NCI-H345 (cell line): ENCODE data around the gene DUOX1.
"Not testable (repeated sequence)": the region's sequence is repeated elsewhere in the genome, so short reads cannot be mapped to it uniquely, and the experiment has no call there.

Experiments
- DNase-seq: peaks from one replicate; lab custom pipeline; 2025; lab: John Stamatoyannopoulos, UW

DUOX1 gene

GRCh38 chr15:45121706-45122417 is 7.9 kb upstream of the DUOX1 start:
- no peak for DNase-seq

DNA sequence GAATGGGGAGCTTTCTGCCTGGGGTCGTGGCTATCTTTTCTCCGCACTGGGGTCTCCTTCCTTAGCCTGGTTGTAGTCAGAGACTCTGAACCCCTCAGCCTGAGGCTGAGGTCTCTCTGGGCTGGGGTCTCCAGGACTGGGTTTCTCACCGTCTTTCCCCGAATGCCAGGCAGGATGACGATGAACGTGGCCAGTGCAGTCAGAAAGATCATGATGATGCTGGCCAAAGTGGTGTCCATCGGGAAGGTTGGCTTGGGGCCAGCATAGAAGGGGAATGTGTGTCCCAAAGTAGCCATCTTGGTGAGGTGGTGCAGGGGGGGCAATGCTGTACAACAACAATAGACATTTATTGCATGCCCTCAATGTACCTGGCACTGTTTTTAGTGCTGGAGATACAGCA is 7.1 kb upstream of the DUOX1 start:
- DNase-seq: no peak

DNA sequence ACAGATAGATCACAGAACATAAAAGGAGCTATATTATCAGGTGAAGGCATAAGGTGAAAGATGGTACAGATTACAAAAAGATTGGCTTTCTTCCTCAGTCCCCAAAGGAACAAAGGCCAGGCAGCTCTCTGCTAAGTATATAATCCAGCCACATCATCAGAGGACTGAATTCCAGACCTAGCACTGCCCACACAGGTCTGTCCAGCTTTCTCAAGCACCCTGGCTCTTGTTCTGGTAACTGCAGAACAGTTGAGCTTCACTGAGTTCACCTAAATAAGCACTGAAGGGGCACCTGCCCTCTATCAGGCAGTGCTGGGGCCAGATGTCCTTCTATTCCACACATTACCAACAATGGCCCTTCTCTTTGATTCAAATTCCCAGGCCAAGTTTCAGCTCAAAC is 6.4 kb upstream of the DUOX1 start:
- DNase-seq: no peak

DNA sequence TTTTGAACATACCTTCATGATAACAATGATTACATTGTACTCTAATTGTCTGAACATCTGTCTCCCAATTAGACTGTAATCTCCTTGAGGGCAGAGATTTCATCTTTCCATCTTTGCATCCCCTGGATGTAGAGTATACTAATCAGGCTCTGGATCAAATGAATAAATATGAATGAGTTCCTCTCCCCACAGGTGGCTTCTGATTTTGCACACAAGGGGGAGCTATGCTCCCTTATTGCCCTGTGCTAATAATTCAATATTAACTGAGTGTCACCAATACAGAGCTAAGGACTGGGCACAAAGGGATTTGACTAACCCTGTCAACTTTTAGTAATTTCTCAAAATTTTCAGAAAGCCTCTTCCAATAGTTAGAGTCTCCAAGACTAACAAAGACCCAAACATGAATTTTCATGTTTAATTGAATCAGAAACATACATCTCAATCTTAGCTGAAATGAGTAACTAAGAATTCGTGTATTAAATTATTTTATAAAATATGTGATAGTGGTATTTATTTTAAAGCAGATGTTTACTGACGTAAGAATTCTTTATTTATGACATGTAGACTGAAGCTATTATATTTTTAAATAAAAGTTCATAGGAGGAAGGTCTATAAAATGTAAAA is 3.1 kb upstream of the DUOX1 start:
- DNase-seq: no peak

DNA sequence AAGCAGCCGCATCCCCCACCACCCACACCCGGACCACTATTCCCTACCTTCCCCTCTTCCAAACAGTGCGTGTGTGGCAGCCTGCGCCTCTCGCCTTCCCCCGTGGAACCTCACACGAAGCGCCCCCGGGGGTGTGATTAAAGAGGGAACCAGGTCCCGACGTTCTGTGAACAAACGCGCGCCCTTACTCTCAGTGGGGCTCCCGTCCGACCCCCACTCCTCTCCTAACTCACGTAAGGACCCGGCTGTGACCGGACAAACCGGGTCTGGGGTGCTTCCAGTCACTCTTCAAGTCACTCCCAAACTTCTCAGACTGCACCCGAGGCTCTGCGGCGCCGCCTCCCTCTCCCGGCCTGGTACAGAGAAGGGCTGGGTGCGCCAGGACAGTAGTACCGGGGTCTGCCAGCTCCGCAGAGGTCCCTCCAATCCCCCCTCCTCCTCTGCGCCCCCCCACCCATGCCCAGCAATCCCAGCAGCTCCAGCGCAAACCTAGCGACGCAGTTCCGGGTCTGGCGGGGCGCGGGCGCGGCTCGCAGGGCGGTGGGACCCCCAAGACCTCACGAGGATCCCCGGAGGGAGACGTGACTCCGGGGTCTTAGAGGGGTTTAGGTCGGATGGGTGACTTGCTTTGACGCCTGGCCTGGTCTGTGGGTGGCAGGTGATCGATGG is 689 bp upstream of the DUOX1 start:
- no peak for DNase-seq

DNA sequence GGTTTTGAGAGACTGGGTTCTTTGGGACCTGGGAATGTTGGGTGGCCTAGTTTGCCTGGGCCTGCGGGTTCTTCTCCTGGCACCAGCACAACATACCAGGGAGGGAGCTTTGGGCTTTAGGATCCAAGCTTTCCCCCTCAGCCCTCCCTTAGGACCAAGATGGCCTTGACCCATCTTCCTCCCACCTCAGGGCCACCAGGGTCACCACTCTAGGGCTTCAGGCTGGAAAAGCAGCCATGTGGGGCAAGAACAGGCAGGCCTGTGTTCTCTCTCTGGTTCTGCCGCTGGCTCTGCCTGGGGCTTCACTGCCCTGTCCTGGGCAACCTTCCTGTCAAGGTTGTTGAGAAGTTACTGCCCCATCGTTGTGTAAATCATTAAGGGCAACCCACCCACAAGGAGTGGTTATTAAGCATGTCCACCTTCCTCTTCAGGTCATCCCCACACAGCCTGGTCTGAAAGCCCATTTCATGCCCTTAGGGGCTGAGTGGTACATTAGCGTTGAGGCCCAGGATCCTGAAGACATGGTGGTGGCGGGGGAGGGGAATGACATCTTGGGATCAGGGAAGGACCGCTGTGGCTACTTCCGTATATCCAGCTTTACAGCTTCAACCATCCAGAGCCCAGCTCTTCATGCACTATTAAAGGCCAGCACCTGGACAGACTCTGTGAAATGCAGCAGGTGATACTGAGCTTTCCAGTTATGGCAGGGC is 652 bp downstream of the DUOX1 start:
- DNase-seq: no peak

DNA sequence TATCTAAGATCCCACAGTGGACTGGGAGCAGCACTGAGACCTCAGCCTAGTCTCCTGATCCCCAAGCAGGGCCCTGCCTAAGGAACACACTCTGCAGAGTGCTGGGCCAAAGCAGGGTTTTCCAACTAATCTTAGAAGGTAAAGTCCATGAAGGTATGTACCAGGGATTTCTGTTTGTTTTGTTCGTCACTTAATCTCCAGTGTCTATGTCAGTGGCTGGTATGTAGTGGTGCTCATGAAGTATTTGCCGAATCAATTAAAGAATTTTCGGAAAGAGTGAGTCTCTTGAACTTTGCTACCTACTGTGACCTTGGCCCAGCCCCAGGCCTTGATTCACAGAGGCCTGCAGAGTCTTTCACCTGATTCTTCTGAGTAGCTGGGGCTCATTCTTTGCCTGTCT is 1.7 kb downstream of the DUOX1 start:
- DNase-seq: no peak

- DNase-seq: no peak
These were observed 3.2 kb downstream of the DUOX1 start for GRCh38 chr15:45132844-45133560.

DNA sequence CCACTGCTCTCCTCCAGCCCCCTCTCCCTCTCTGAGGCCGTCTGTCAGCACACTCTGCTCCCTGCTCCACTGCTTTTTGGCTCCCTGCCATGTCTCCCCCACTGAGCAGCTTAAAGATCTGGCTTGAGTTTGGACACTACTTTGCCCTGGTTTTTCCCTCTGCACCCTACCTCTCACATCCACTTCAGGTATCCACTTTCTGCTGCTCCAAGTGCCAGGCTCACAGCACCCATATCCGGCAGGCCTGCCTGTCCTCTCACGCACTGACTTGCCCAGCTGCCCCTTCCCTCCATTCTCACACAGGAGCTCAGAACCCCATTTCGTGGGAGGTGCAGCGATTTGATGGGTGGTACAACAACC is 3.7 kb downstream of the DUOX1 start:
- no peak for DNase-seq

DNA sequence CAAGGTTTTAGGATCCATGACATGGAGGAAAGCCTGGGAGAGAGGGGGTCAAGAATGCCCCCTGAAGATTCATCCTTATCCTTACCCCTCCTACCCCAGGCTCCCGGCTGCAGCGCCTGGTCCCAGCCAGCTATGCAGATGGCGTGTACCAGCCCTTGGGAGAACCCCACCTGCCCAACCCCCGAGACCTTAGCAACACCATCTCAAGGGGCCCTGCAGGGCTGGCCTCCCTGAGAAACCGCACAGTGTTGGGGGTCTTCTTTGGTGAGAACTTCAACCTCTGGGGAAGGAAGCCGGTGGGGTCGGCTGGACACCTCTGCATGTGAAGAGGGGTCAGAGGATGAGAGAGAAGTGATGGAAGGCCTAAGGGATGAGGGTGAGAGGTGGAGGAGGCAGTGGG is 4.3 kb downstream of the DUOX1 start:
- no peak for DNase-seq

DNA sequence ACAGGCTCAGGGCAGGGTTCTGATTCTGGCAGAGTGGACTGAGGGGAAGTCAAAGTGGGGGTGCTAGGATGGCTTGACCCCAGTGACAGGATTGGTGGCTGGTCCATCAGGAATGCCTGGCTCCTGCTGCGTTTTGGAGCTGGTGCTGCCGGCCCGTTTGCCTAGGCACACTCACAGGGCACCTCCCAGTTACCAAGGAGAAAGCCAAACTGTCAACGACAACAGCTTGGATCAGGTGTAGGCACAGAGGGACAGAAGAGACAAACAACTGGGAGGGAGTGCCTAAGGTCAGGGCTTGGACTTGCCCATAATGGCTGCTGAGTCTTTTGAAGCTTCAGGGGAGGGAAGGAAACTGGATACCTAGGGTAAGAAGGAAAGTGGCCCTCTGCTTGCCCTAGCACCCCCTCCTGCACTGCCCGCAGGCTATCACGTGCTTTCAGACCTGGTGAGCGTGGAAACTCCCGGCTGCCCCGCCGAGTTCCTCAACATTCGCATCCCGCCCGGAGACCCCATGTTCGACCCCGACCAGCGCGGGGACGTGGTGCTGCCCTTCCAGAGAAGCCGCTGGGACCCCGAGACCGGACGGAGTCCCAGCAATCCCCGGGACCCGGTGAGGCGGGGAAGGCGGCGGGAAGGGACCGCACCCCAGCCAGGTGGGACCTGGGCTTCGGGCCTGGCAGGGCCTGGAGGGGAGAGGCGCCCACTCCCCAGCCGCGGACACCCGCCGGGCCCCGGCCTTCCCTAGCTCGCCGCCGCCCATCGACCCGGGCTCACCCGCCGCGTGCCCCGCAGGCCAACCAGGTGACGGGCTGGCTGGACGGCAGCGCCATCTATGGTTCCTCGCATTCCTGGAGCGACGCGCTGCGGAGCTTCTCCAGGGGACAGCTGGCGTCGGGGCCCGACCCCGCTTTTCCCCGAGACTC is 5.1 kb downstream of the DUOX1 start:
- DNase-seq: peak; percentile 16

GRCh38 chr15:45135705-45136377 is 6.0 kb downstream of the DUOX1 start:
- DNase-seq: not testable (repeated sequence)

DNA sequence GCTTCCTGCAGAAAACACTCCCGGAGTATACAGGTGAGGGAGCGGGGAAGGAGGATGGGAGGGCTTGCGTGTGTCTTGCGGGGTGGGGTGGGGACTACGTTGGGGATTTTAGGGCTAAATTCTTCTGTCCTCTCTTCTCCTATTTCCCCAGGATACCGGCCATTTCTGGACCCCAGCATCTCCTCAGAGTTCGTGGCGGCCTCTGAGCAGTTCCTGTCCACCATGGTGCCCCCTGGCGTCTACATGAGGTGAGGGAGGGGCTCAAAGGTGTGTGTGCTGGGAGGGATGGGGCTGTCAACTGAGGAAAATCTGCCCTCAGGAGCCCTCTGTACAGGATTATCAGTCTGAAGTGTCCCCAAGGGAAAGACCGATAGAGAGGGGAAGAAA is 6.6 kb downstream of the DUOX1 start:
- DNase-seq: no peak

- no peak for DNase-seq
These were observed 7.9 kb downstream of the DUOX1 start for GRCh38 chr15:45137703-45138102.

- no peak for DNase-seq
These were observed 9.3 kb downstream of the DUOX1 start for GRCh38 chr15:45138814-45139765.

DNA sequence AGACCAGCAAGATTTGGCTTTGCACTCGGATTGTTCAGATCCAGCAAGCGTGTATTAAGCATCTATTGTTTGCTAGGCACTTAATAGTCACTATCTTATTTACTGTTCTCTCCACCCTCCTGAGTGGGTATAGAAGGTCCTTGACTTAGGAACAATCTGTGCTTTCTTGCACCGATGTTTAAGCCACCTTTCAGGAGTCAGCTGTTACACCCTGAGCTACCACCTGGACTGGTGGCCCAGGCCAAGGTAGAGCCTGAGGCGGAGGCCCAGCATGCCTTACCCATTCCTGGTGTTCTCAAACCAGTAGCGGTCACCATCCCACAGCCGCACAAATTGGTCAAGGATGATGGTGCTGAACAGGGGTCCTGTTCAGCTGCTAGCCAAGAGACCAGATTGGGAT is 10.0 kb downstream of the DUOX1 start:
- no peak for DNase-seq

DNA sequence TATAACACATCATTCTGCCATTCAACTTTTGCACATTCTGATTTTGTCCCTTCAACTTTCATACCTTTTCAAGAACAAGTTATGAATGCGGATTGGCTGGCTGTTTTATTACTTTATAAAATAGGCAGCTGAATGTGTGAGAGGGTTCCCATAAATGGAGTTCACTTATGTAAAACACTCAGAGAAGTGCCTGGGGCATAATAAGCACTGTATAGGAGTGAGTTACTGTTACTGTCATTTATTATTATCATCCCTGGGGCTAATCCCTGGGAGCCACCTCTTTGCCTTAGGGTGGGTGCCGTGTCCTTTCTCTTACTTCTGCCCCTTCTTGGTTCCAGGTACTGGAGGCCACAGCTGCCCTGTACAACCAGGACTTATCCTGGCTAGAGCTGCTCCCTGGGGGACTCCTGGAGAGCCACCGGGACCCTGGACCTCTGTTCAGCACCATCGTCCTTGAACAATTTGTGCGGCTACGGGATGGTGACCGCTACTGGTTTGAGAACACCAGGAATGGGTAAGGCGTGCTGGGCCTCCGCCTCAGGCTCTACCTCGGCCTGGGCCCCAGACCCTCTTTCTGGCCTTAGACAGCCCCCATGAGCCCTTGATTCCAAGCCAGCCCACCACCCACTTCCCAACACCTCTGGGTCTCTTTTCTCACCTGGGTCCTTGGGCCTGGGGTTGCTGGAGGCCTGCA is 10.9 kb downstream of the DUOX1 start:
- no peak for DNase-seq

GRCh38 chr15:45141386-45141785 is 11.6 kb downstream of the DUOX1 start:
- DNase-seq: no peak

GRCh38 chr15:45143056-45143455 is 13.3 kb downstream of the DUOX1 start:
- no peak for DNase-seq
